GM12873 (cell line): ENCODE data around the gene PAK5.

Experiments
- TF ChIP-seq, protein P1 (sequence below): IDR thresholded peaks from 2 replicates; pipeline ENCODE4 v1.5.1; 2012; ENCODE audit warnings: low read depth, mild to moderate bottlenecking, moderate library complexity, low read length, control low read depth; ENCODE audit not compliant: insufficient read depth; ENCODE audit errors: missing control alignments

Gene PAK5

GRCh38 chr20:9575836-9576235, 263.0 kb downstream of the PAK5 start:
- TF ChIP-seq, protein P1, sequence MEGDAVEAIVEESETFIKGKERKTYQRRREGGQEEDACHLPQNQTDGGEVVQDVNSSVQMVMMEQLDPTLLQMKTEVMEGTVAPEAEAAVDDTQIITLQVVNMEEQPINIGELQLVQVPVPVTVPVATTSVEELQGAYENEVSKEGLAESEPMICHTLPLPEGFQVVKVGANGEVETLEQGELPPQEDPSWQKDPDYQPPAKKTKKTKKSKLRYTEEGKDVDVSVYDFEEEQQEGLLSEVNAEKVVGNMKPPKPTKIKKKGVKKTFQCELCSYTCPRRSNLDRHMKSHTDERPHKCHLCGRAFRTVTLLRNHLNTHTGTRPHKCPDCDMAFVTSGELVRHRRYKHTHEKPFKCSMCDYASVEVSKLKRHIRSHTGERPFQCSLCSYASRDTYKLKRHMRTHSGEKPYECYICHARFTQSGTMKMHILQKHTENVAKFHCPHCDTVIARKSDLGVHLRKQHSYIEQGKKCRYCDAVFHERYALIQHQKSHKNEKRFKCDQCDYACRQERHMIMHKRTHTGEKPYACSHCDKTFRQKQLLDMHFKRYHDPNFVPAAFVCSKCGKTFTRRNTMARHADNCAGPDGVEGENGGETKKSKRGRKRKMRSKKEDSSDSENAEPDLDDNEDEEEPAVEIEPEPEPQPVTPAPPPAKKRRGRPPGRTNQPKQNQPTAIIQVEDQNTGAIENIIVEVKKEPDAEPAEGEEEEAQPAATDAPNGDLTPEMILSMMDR = no peak

GRCh38 chr20:9574776-9575175, 264.1 kb downstream of the PAK5 start:
- TF ChIP-seq, protein P1 = no peak

DNA sequence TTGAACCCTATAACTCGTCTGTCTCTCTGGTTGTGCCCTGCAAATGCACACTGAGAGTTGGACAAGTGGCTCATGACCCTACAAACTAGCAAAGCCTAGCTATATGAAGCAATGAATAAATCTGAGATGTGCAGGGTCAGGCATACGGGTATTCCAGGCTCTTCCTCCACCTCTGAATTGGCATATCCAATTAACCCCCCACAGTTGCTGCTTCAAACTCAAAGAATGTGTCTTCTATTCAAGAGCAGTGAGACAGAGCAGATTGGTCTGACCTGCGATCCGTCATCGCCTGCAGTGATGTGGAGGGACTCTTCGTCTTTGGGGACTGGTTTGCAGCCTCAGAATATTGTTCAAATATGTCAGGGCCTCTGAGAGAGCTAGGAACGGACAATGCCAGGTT, 264.7 kb downstream of the PAK5 start:
- TF ChIP-seq, protein P1 = no peak

DNA sequence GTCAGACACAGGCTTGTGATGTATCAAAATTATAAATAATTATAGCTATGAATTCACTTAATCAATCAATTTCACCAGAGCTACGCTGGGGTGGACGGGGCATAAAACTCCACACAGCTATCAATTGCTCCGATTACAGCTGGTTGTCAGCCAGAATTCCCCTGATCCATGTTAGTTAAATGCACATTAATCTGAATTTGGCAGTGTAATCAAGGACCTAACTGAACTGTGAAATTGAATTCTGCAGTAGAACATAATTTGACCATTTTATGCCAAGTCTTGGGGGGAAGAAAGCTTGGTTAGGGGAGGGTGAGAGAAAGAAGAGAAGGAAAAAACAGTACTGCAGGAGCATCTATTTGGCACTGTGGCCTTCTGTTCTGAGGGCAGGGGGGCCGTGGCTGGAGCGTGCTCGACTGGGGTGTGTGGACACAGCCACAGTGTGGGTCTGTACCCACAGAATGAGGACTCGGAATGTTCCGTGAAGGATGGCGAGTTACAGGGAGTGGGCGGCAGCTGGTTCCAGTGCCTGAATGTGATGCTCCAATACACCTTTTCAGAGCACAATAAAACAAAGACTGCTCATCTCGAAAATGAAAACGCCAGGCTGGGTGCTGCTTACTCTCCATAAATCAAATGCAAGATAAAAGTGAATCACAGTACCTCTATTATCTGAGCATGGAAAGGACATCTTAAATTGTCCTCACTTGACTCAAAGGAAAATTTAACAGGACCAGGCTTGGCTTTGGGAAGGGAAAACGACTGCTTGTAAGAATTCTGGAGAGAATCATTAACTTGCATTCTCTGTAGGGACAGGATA, 265.3 kb downstream of the PAK5 start:
- TF ChIP-seq, protein P1 = no peak

- TF ChIP-seq, protein P1 = no peak
Observed at GRCh38 chr20:9572670-9573069, 266.2 kb downstream of the PAK5 start.

DNA sequence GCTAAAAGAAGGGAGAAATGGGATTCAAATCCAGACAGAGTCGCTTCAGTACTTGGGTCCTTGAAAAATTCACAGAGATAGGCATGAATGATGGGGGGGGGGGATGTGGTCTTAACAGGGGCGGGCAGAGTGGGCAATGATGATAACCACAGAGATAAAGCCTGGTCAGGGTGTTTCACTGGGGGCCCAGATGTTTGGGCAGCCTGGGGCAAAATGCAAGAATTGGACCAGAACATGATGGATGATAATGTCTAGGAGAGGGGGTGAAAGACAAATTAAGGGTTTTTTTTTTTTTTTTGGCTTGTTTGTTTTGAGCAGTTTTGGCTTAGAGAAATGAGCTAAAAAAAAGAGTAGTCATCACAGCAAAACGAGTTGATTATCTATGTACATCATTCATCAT, 267.1 kb downstream of the PAK5 start:
- TF ChIP-seq, protein P1 = no peak

DNA sequence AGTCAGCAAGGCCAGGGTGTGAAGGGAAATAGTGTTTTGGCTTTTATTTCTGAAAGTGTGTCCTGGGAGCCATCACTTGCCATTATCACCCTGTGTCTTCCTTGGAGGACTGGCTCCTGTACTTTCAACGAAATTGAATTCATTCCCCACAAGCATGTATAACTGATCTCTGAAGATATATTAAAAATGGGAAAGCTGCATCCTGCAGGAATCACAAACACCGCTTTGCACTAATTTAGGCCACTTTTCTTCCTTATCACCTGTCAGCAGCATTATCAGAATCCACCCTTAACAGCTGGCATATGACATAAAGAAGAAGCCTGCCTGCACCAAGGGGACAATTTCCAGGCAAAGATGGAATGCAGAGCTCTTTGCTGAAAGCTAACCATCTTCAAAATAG, 268.3 kb downstream of the PAK5 start:
- TF ChIP-seq, protein P1 = no peak

DNA sequence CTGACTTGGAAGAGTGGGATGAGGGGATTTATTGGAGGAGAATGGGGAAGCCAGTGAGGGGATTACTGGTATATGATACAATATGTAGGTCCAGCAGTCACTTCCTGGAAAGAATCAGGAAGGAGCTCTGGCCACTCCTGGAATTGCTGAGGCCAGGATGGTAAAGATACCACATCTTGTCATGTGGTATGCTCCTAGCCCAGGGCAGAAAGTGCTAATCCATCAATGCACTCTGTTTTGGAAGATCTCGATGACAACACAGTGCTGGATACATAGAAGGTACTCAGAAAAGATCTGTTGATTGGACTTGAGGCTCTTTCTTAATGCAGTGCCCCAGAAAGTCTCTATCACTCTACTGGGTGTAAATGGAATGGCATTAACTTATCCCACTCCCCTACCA, 271.9 kb downstream of the PAK5 start:
- TF ChIP-seq, protein P1 = no peak
